ENCODE data around the gene POLR2H. TPM values are rescaled to one million over a fixed set of nuclear protein-coding genes. Genes with fewer than 3 reads are reported as not detected.

The POLR2H gene
- 10 to 100 TPM; 74.4 to 79.9 TPM for total RNA-seq

- H3K36me3 Mint-ChIP-seq (ENCODE audit: low read depth), result peaks cover 18% of the 10 kb centered on the region
- peaks cover 26% of the 10 kb centered on the region for H3K4me1 Mint-ChIP-seq
- H3K9me3 Mint-ChIP-seq, result no peaks in the 10 kb centered on the region
- H3K27me3 Mint-ChIP-seq, result no peaks in the 10 kb centered on the region
- CTCF ChIA-PET, result interaction anchor here (0.8 to 2.0 kb wide), 5 partner anchors 8 to 476 kb away, joined by 3 to 6 read pairs (median 4); no protein-coding TSS in a partner anchor
- H3K27ac Mint-ChIP-seq, result peak within 1 kb of the TSS; percentile 97
- POLR2A ChIA-PET, result interaction anchor here (0.7 kb wide), 1 partner anchor 58 kb away, joined by 3 read pairs; no protein-coding TSS in a partner anchor
- peak; percentile 48 for DNase-seq
- H3K4me3 Mint-ChIP-seq, result peak within 1 kb of the TSS; percentile 97
Measured at GRCh38 chr3:184361532-184361931, at the start of gene POLR2H, which contains the start of gene CLCN2. Gene POLR2H (plus strand): TSS chr3:184361710. CDS start chr3:184363493, 1,783 bp downstream. Gene CLCN2 (minus strand): TSS chr3:184361605. CDS start chr3:184361479, 126 bp downstream.

DNA sequence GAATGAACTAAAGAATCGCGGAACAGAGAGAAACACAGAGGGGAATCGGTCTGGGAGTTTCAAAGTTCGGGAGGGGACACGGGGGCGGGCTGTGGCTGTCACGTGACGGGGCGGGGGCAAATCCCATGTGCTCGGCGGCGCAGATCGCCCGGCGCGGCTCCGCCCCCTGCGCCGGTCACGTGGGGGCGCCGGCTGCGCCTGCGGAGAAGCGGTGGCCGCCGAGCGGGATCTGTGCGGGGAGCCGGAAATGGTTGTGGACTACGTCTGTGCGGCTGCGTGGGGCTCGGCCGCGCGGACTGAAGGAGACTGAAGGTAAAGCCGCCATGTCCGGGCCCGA lies 47.2 kb upstream of the POLR2H start, which contains the start of gene EIF4G1:
Gene EIF4G1 (plus strand): TSS at position 244 of the 337 bp plus-strand sequence. CDS start 1,191 bp downstream, outside the sequence.
- H3K4me3 Mint-ChIP-seq, result peak within 1 kb of the TSS; percentile 83
- POLR2A ChIA-PET, result no interaction called here

DNA sequence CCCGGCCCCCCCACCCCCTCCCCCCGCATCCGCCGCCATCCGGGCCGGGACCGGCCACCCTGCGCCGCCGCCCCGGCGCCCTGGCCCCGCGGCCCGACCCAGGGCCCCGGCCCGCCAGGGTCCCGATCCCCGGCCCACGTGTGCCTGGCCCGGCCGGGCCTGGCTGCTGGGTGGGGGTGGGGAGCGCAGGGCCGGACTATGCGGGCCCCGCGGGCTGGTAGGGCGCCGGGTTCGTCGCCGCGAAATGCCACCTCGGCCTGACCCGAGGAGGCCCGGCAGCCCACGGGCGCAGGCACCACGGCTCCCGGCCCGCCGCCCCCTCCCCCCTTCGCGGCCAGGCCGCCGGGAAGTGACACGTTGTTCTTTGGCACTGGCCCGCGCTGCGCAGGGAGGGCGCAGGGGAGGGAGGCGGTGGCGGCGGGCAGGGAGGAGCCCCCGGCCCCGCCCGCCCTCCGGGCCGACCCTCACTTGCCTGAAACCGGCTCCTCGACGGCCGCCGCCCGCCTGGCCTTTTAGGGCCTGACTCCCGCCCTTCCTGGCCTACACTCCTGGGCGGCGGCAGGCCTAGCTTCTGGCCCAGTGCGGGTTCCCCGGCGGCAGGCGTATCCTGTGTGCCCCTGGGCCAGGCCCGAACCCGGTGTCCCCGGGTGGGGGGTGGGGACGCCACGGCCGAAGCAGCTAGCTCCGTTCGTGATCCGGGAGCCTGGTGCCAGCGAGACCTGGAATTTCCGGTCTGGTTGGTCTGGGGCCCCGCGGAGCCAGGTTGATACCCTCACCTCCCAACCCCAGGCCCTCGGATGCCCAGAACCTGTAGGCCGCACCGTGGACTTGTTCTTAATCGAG lies 46.6 kb upstream of the POLR2H start:
- Mint-ChIP-seq H3K27ac (peak overlapping the region; percentile 92), H3K4me3 (peak overlapping the region; percentile 83), H3K36me3 (ENCODE audit: low read depth) (peaks cover 29% of the 10 kb centered on the region), H3K4me1 (peaks cover 35% of the 10 kb centered on the region), H3K9me3 (no peaks in the 10 kb centered on the region), H3K27me3 (no peaks in the 10 kb centered on the region)
- CTCF ChIA-PET, result interaction anchor here (3.4 kb wide), 1 partner anchor 12 kb away, joined by 10 read pairs; no protein-coding TSS in a partner anchor
- peak; percentile 63 for DNase-seq
- POLR2A ChIA-PET, result interaction anchor here (0.6 kb wide), 1 partner anchor 197 kb away, joined by 3 read pairs; no protein-coding TSS in a partner anchor

More for the DNA sequence above, 47.2 kb upstream of the POLR2H start, which contains the start of gene EIF4G1:
- Mint-ChIP-seq H3K27ac (peak within 1 kb of the TSS; percentile 92), H3K9me3 (no peaks in the 10 kb centered on the region), H3K4me1 (peaks cover 30% of the 10 kb centered on the region), H3K27me3 (no peaks in the 10 kb centered on the region), H3K36me3 (ENCODE audit: low read depth) (peaks cover 29% of the 10 kb centered on the region)
- CTCF ChIA-PET, result no interaction called here
- DNase-seq, result peak; percentile 92

DNA sequence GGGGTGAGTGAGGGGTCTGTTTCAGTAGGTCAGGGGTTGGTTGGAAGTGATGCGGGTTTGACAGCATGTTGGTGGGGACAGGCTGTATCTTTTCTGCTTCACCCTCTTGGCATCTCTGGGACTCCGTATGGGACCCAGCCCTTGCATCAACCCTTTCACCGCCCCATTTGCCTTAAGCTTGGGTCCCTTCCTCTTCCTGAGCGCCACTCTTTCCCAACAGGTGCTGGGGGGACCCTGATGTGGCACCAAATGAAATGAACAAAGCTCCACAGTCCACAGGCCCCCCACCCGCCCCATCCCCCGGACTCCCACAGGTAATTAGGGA lies 46.0 kb upstream of the POLR2H start:
- Mint-ChIP-seq H3K27ac (peak overlapping the region; percentile 92), H3K4me1 (peaks cover 35% of the 10 kb centered on the region), H3K27me3 (no peaks in the 10 kb centered on the region), H3K36me3 (ENCODE audit: low read depth) (peaks cover 27% of the 10 kb centered on the region), H3K4me3 (peak overlapping the region; percentile 83), H3K9me3 (no peaks in the 10 kb centered on the region)
- DNase-seq, result no peak
- CTCF ChIA-PET, result interaction anchor here (0.9 to 3.4 kb wide), 4 partner anchors 10 to 20 kb away, joined by 3 to 10 read pairs (median 4); no protein-coding TSS in a partner anchor
- POLR2A ChIA-PET, result interaction anchor here (0.6 kb wide), 1 partner anchor 197 kb away, joined by 3 read pairs; no protein-coding TSS in a partner anchor

DNA sequence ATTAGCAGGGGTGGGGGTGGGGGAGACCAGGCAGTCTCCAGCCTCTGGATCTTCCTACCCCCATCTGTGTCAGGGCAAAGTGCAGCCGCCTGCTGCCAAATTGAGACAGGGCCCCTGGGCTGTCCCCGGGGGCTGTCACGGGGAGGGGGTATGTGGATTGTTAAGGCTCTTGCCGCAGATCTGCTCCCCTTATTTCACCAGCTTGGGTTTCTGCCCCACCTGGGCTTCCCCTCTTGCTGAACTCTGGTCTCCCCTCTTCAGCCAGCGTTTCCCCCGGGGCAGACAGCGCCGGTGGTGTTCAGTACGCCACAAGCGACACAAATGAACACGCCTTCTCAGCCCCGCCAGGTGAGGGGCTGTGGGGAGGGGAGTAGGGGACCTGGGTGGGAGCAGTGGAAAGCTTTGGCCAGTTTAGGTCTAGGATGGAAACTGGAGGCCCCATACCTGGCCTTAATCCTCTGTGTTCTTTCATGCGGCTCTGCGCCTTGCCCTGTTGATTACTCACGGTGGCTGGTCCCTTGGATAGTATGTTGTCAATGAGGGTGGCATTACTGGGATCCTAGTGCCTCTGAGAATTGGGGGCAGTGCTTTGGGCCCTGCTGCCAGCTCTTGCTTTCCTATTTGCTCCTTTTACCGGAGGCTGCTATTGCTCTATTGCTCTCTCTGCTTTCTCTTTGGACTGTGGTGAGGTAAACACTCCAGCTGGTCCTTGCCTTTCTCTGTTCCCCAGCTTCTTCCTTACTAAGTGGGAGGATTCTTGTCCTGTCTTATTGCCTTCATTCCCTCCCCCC lies 45.4 kb upstream of the POLR2H start:
- H3K27ac Mint-ChIP-seq, result peak overlapping the region; percentile 92
- H3K27me3 Mint-ChIP-seq, result no peaks in the 10 kb centered on the region
- POLR2A ChIA-PET, result interaction anchor here (0.6 kb wide), 1 partner anchor 196 kb away, joined by 3 read pairs; no protein-coding TSS in a partner anchor
- no peak for DNase-seq
- no peaks in the 10 kb centered on the region for H3K9me3 Mint-ChIP-seq
- peak overlapping the region; percentile 83 for H3K4me3 Mint-ChIP-seq
- CTCF ChIA-PET, result interaction anchor here (0.9 to 3.4 kb wide), 4 partner anchors 9 to 19 kb away, joined by 3 to 10 read pairs (median 4); no protein-coding TSS in a partner anchor
- H3K36me3 Mint-ChIP-seq (ENCODE audit: low read depth), result peaks cover 32% of the 10 kb centered on the region
- H3K4me1 Mint-ChIP-seq, result peaks cover 39% of the 10 kb centered on the region

GRCh38 chr3:184316792-184317191 lies 44.7 kb upstream of the POLR2H start:
- Mint-ChIP-seq H3K4me1 (peaks cover 41% of the 10 kb centered on the region), H3K36me3 (ENCODE audit: low read depth) (peaks cover 39% of the 10 kb centered on the region), H3K27ac (peak overlapping the region; percentile 92), H3K27me3 (no peaks in the 10 kb centered on the region), H3K4me3 (peak overlapping the region; percentile 83), H3K9me3 (no peaks in the 10 kb centered on the region)
- no peak for DNase-seq
- CTCF ChIA-PET, result interaction anchor here (3.4 kb wide), 1 partner anchor 10 kb away, joined by 10 read pairs; no protein-coding TSS in a partner anchor
- POLR2A ChIA-PET, result no interaction called here

- ChIA-PET POLR2A (no interaction called here), CTCF (interaction anchor here (3.4 kb wide), 1 partner anchor 10 kb away, joined by 10 read pairs; no protein-coding TSS in a partner anchor)
- Mint-ChIP-seq H3K9me3 (no peaks in the 10 kb centered on the region), H3K4me1 (peaks cover 41% of the 10 kb centered on the region), H3K27ac (no peak overlapping the region), H3K4me3 (peak overlapping the region; percentile 83), H3K36me3 (ENCODE audit: low read depth) (peaks cover 40% of the 10 kb centered on the region), H3K27me3 (no peaks in the 10 kb centered on the region)
- no peak for DNase-seq
Measured at GRCh38 chr3:184317201-184317600, 44.3 kb upstream of the POLR2H start.

DNA sequence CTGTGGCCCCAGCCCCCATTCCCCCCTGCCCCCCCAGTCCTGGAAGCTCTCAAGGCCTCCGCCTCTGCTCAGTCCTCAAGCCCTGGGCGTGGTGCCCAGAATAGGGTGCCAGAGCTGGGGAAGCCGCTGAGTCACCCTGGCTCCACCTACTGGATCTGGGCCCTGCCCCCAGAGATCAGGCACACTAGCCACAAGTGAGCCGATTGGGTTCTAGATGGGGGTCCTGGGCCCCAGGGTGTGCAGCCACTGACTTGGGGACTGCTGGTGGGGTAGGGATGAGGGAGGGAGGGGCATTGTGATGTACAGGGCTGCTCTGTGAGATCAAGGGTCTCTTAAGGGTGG lies 41.4 kb upstream of the POLR2H start:
- no peak for DNase-seq
- CTCF ChIA-PET, result interaction anchor here (0.6 to 1.3 kb wide), 4 partner anchors 13 to 455 kb away, joined by 4 to 5 read pairs (median 4); no protein-coding TSS in a partner anchor

GRCh38 chr3:184321666-184322065 lies 39.8 kb upstream of the POLR2H start:
- no peak for DNase-seq

More for the DNA sequence above, 41.4 kb upstream of the POLR2H start:
- Mint-ChIP-seq H3K36me3 (ENCODE audit: low read depth) (peaks cover 65% of the 10 kb centered on the region), H3K9me3 (no peaks in the 10 kb centered on the region), H3K4me3 (no peak overlapping the region), H3K4me1 (peaks cover 39% of the 10 kb centered on the region), H3K27me3 (no peaks in the 10 kb centered on the region), H3K27ac (peak overlapping the region; percentile 9)
- POLR2A ChIA-PET, result no interaction called here

GRCh38 chr3:184322731-184323487 lies 38.6 kb upstream of the POLR2H start:
- CTCF ChIA-PET, result no interaction called here
- Mint-ChIP-seq H3K27me3 (no peaks in the 10 kb centered on the region), H3K9me3 (no peaks in the 10 kb centered on the region), H3K27ac (peak overlapping the region; percentile 64), H3K36me3 (ENCODE audit: low read depth) (peaks cover 76% of the 10 kb centered on the region), H3K4me1 (peaks cover 18% of the 10 kb centered on the region), H3K4me3 (no peak overlapping the region)
- DNase-seq, result no peak
- POLR2A ChIA-PET, result no interaction called here

More at GRCh38 chr3:184321666-184322065, 39.8 kb upstream of the POLR2H start:
- no peaks in the 10 kb centered on the region for H3K27me3 Mint-ChIP-seq
- ChIA-PET POLR2A (no interaction called here), CTCF (no interaction called here)
- H3K4me1 Mint-ChIP-seq, result peaks cover 30% of the 10 kb centered on the region
- H3K27ac Mint-ChIP-seq, result no peak overlapping the region
- H3K36me3 Mint-ChIP-seq (ENCODE audit: low read depth), result peaks cover 76% of the 10 kb centered on the region
- H3K4me3 Mint-ChIP-seq, result no peak overlapping the region
- H3K9me3 Mint-ChIP-seq, result no peaks in the 10 kb centered on the region

- ChIA-PET POLR2A (no interaction called here), CTCF (no interaction called here)
- DNase-seq, result no peak
- H3K4me1 Mint-ChIP-seq, result peaks cover 15% of the 10 kb centered on the region
- no peak overlapping the region for H3K4me3 Mint-ChIP-seq
- H3K27me3 Mint-ChIP-seq, result no peaks in the 10 kb centered on the region
- H3K36me3 Mint-ChIP-seq (ENCODE audit: low read depth), result peaks cover 80% of the 10 kb centered on the region
- H3K9me3 Mint-ChIP-seq, result no peaks in the 10 kb centered on the region
- H3K27ac Mint-ChIP-seq, result no peak overlapping the region
Measured at GRCh38 chr3:184323696-184324095, 37.8 kb upstream of the POLR2H start.

DNA sequence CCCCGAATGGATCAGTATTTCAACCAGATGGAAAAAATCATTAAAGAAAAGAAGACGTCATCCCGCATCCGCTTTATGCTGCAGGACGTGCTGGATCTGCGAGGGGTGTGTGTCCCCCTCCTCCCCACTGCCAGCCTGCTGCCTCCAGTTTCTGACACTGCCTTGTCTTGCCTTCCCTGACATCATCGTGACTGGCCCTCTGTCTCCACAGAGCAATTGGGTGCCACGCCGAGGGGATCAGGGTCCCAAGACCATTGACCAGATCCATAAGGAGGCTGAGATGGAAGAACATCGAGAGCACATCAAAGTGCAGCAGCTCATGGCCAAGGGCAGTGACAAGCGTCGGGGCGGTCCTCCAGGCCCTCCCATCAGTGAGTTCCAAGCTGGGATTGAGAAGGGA lies 36.2 kb upstream of the POLR2H start:
- no peaks in the 10 kb centered on the region for H3K9me3 Mint-ChIP-seq
- no peak for DNase-seq
- H3K4me1 Mint-ChIP-seq, result peaks cover 6% of the 10 kb centered on the region
- POLR2A ChIA-PET, result no interaction called here
- H3K27me3 Mint-ChIP-seq, result no peaks in the 10 kb centered on the region
- H3K36me3 Mint-ChIP-seq (ENCODE audit: low read depth), result peaks cover 87% of the 10 kb centered on the region
- CTCF ChIA-PET, result interaction anchor here (0.6 to 0.9 kb wide), 3 partner anchors 9 to 38 kb away, joined by 3 to 4 read pairs (median 4); no protein-coding TSS in a partner anchor
- no peak overlapping the region for H3K4me3 Mint-ChIP-seq
- peak overlapping the region; percentile 51 for H3K27ac Mint-ChIP-seq

Data from activated CD4-positive, alpha-beta T cell treated with anti-CD3 and anti-CD28 coated beads, Interleukin-2, amount 10 ng/mL, durations not matched to agents 7 days and 5 days (primary cell).